ENCODE measurements around the gene PPA1.
A peak's percentile ranks its signal among the peaks of the same experiment; 100 is the strongest.

The PPA1 gene

GRCh38 chr10:70201105-70201504 lies 32.1 kb downstream of the PPA1 start:
- H3K27me3 ChIP-seq (replicated peaks; ENCODE audit: control insufficient read depth, insufficient read depth, low read length), result no peaks in the 10 kb centered on the region
- H3K36me3 ChIP-seq (ENCODE audit: control insufficient read depth, insufficient read depth, low read length, severe bottlenecking), result peaks cover 88% of the 10 kb centered on the region
- H3K4me1 ChIP-seq (ENCODE audit: control insufficient read depth, insufficient read depth, low read length), result peaks cover 13% of the 10 kb centered on the region
- no peak overlapping the region for H3K9ac ChIP-seq (ENCODE audit: low read length)
- H3K9me3 ChIP-seq (ENCODE audit: control insufficient read depth, low read length), result peaks cover 10% of the 10 kb centered on the region
- no peak overlapping the region for H3K4me3 ChIP-seq (ENCODE audit: low read length)
- no peak for DNase-seq (ENCODE audit: low read depth)

- DNase-seq (ENCODE audit: low read depth), result no peak
- H3K9me3 ChIP-seq (ENCODE audit: control insufficient read depth, low read length), result peaks cover 10% of the 10 kb centered on the region
- no peak overlapping the region for H3K4me3 ChIP-seq (ENCODE audit: low read length)
- H3K4me1 ChIP-seq (ENCODE audit: control insufficient read depth, insufficient read depth, low read length), result peaks cover 23% of the 10 kb centered on the region
- peaks cover 65% of the 10 kb centered on the region for H3K36me3 ChIP-seq (ENCODE audit: control insufficient read depth, insufficient read depth, low read length, severe bottlenecking)
- no peaks in the 10 kb centered on the region for H3K27me3 ChIP-seq (replicated peaks; ENCODE audit: control insufficient read depth, insufficient read depth, low read length)
- H3K9ac ChIP-seq (ENCODE audit: low read length), result no peak overlapping the region
These were observed 34.3 kb downstream of the PPA1 start for GRCh38 chr10:70198696-70199466.

- peaks cover 50% of the 10 kb centered on the region for H3K36me3 ChIP-seq (ENCODE audit: control insufficient read depth, insufficient read depth, low read length, severe bottlenecking)
- peak overlapping the region; percentile 16 for H3K9ac ChIP-seq (ENCODE audit: low read length)
- peaks cover 10% of the 10 kb centered on the region for H3K9me3 ChIP-seq (ENCODE audit: control insufficient read depth, low read length)
- H3K27me3 ChIP-seq (replicated peaks; ENCODE audit: control insufficient read depth, insufficient read depth, low read length), result no peaks in the 10 kb centered on the region
- DNase-seq (ENCODE audit: low read depth), result no peak
- H3K4me3 ChIP-seq (ENCODE audit: low read length), result no peak overlapping the region
- peaks cover 38% of the 10 kb centered on the region for H3K4me1 ChIP-seq (ENCODE audit: control insufficient read depth, insufficient read depth, low read length)
These were observed 35.8 kb downstream of the PPA1 start for GRCh38 chr10:70197235-70197945.

GRCh38 chr10:70193391-70193844 lies 39.8 kb downstream of the PPA1 start:
- Histone ChIP-seq H3K36me3 (ENCODE audit: control insufficient read depth, insufficient read depth, low read length, severe bottlenecking) (peaks cover 11% of the 10 kb centered on the region), H3K4me1 (ENCODE audit: control insufficient read depth, insufficient read depth, low read length) (peaks cover 73% of the 10 kb centered on the region), H3K4me3 (ENCODE audit: low read length) (no peak overlapping the region), H3K27me3 (replicated peaks; ENCODE audit: control insufficient read depth, insufficient read depth, low read length) (no peaks in the 10 kb centered on the region), H3K9me3 (ENCODE audit: control insufficient read depth, low read length) (peaks cover 3% of the 10 kb centered on the region), H3K9ac (ENCODE audit: low read length) (peak overlapping the region; percentile 89)
- peak; percentile 29 for DNase-seq (ENCODE audit: low read depth)

GRCh38 chr10:70192326-70192968 lies 40.8 kb downstream of the PPA1 start:
- Histone ChIP-seq H3K4me3 (ENCODE audit: low read length) (peak overlapping the region; percentile 3), H3K9me3 (ENCODE audit: control insufficient read depth, low read length) (no peaks in the 10 kb centered on the region), H3K9ac (ENCODE audit: low read length) (peak overlapping the region; percentile 89)

GRCh38 chr10:70191972-70192305 lies 41.3 kb downstream of the PPA1 start:
- H3K27me3 ChIP-seq (replicated peaks; ENCODE audit: control insufficient read depth, insufficient read depth, low read length), result no peaks in the 10 kb centered on the region
- H3K9me3 ChIP-seq (ENCODE audit: control insufficient read depth, low read length), result no peaks in the 10 kb centered on the region
- H3K4me1 ChIP-seq (ENCODE audit: control insufficient read depth, insufficient read depth, low read length), result peaks cover 68% of the 10 kb centered on the region
- peak overlapping the region; percentile 66 for H3K4me3 ChIP-seq (ENCODE audit: low read length)
- peak overlapping the region; percentile 89 for H3K9ac ChIP-seq (ENCODE audit: low read length)
- H3K36me3 ChIP-seq (ENCODE audit: control insufficient read depth, insufficient read depth, low read length, severe bottlenecking), result peaks cover 2% of the 10 kb centered on the region
- DNase-seq (ENCODE audit: low read depth), result peak; percentile 95

More at GRCh38 chr10:70192326-70192968, 40.8 kb downstream of the PPA1 start:
- H3K36me3 ChIP-seq (ENCODE audit: control insufficient read depth, insufficient read depth, low read length, severe bottlenecking), result peaks cover 6% of the 10 kb centered on the region
- peaks cover 73% of the 10 kb centered on the region for H3K4me1 ChIP-seq (ENCODE audit: control insufficient read depth, insufficient read depth, low read length)
- H3K27me3 ChIP-seq (replicated peaks; ENCODE audit: control insufficient read depth, insufficient read depth, low read length), result no peaks in the 10 kb centered on the region
- peak; percentile 36 for DNase-seq (ENCODE audit: low read depth)

GRCh38 chr10:70191161-70191971 lies 41.9 kb downstream of the PPA1 start:
- Histone ChIP-seq H3K4me1 (ENCODE audit: control insufficient read depth, insufficient read depth, low read length) (peaks cover 70% of the 10 kb centered on the region), H3K36me3 (ENCODE audit: control insufficient read depth, insufficient read depth, low read length, severe bottlenecking) (no peaks in the 10 kb centered on the region), H3K9ac (ENCODE audit: low read length) (peak overlapping the region; percentile 89), H3K27me3 (replicated peaks; ENCODE audit: control insufficient read depth, insufficient read depth, low read length) (no peaks in the 10 kb centered on the region), H3K9me3 (ENCODE audit: control insufficient read depth, low read length) (no peaks in the 10 kb centered on the region), H3K4me3 (ENCODE audit: low read length) (peak overlapping the region; percentile 66)
- DNase-seq (ENCODE audit: low read depth), result no peak

GRCh38 chr10:70190581-70190980 lies 42.6 kb downstream of the PPA1 start:
- peak; percentile 52 for DNase-seq (ENCODE audit: low read depth)
- Histone ChIP-seq H3K9ac (ENCODE audit: low read length) (peak overlapping the region; percentile 89), H3K9me3 (ENCODE audit: control insufficient read depth, low read length) (no peaks in the 10 kb centered on the region), H3K4me3 (ENCODE audit: low read length) (peak overlapping the region; percentile 66), H3K36me3 (ENCODE audit: control insufficient read depth, insufficient read depth, low read length, severe bottlenecking) (no peaks in the 10 kb centered on the region), H3K27me3 (replicated peaks; ENCODE audit: control insufficient read depth, insufficient read depth, low read length) (no peaks in the 10 kb centered on the region), H3K4me1 (ENCODE audit: control insufficient read depth, insufficient read depth, low read length) (peaks cover 69% of the 10 kb centered on the region)

GRCh38 chr10:70190102-70190501 lies 43.1 kb downstream of the PPA1 start:
- peaks cover 66% of the 10 kb centered on the region for H3K4me1 ChIP-seq (ENCODE audit: control insufficient read depth, insufficient read depth, low read length)

GRCh38 chr10:70188768-70189167 lies 44.5 kb downstream of the PPA1 start:
- no peaks in the 10 kb centered on the region for H3K9me3 ChIP-seq (ENCODE audit: control insufficient read depth, low read length)

More at GRCh38 chr10:70190102-70190501, 43.1 kb downstream of the PPA1 start:
- no peaks in the 10 kb centered on the region for H3K27me3 ChIP-seq (replicated peaks; ENCODE audit: control insufficient read depth, insufficient read depth, low read length)
- peak overlapping the region; percentile 89 for H3K9ac ChIP-seq (ENCODE audit: low read length)
- no peaks in the 10 kb centered on the region for H3K9me3 ChIP-seq (ENCODE audit: control insufficient read depth, low read length)
- no peak for DNase-seq (ENCODE audit: low read depth)
- H3K4me3 ChIP-seq (ENCODE audit: low read length), result peak overlapping the region; percentile 66
- H3K36me3 ChIP-seq (ENCODE audit: control insufficient read depth, insufficient read depth, low read length, severe bottlenecking), result no peaks in the 10 kb centered on the region

More at GRCh38 chr10:70188768-70189167, 44.5 kb downstream of the PPA1 start:
- Histone ChIP-seq H3K9ac (ENCODE audit: low read length) (no peak overlapping the region), H3K4me1 (ENCODE audit: control insufficient read depth, insufficient read depth, low read length) (peaks cover 55% of the 10 kb centered on the region), H3K27me3 (replicated peaks; ENCODE audit: control insufficient read depth, insufficient read depth, low read length) (no peaks in the 10 kb centered on the region), H3K36me3 (ENCODE audit: control insufficient read depth, insufficient read depth, low read length, severe bottlenecking) (no peaks in the 10 kb centered on the region), H3K4me3 (ENCODE audit: low read length) (no peak overlapping the region)
- DNase-seq (ENCODE audit: low read depth), result no peak

All from adipocyte (in vitro differentiated cells).